ENCODE data around the gene RAB3IL1.

The RAB3IL1 gene

DNA sequence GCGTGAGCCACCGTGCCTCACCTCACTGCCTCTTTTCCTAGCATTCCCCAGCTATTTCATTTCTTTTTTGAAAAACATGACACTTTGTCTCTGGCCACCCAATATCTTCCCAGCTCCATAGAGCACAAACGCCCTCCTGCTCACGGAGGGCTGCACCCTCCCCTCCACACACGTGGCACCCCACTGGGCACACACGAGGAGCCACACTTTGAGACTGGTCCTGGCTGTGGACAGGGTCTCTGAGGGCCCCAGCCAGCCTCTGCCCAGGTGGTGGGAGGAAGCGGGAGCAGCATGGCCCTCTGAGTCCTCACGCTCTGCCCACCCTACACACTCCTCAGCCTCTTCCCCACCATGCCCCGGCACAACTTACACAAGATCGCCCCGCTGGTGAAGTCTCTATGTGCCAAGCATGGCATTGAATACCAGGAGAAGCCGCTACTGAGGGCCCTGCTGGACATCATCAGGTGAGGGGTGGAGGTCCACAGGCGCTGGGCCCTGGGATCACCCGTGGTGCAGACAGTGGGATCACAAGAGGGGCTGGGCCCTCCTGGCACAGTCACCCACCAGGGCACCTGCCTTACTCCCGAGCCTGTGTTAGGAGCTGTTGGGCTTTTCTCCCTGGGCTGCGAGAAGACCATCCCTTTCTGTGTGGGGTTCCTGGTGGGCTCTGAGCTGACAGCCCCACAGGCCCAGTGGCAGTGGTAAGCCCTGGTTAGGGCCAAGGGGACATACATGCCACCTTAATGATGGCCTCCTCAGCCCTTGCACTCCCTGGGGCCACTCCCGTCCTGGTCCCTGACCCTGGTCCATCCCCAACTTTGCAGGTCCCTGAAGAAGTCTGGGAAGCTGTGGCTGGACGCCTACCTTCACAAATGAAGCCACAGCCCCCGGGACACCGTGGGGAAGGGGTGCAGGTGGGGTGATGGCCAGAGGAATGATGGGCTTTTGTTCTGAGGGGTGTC is 52.3 kb downstream of the RAB3IL1 start:
- DNase-seq, result no peak
- intact Hi-C loops (cut with DNase I; ENCODE audit: low total_unique reads), result no loop called here
- H3K27ac ChIP-seq, result no peak overlapping the region
- H3K36me3 ChIP-seq, result peaks cover 27 to 45% (median 42%) of the 10 kb centered on the region in 3 donors
- no peaks in the 10 kb centered on the region for H3K27me3 ChIP-seq
- H3K9me3 ChIP-seq, result no peaks in the 10 kb centered on the region
- H3K4me3 ChIP-seq, result no peak overlapping the region
- TF ChIP-seq, protein P1, sequence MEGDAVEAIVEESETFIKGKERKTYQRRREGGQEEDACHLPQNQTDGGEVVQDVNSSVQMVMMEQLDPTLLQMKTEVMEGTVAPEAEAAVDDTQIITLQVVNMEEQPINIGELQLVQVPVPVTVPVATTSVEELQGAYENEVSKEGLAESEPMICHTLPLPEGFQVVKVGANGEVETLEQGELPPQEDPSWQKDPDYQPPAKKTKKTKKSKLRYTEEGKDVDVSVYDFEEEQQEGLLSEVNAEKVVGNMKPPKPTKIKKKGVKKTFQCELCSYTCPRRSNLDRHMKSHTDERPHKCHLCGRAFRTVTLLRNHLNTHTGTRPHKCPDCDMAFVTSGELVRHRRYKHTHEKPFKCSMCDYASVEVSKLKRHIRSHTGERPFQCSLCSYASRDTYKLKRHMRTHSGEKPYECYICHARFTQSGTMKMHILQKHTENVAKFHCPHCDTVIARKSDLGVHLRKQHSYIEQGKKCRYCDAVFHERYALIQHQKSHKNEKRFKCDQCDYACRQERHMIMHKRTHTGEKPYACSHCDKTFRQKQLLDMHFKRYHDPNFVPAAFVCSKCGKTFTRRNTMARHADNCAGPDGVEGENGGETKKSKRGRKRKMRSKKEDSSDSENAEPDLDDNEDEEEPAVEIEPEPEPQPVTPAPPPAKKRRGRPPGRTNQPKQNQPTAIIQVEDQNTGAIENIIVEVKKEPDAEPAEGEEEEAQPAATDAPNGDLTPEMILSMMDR (IDR thresholded peaks at IDR 0.05), result no peak
- H3K4me1 ChIP-seq, result peaks cover 0 to 14% (median 6%) of the 10 kb centered on the region in 4 donors

DNA sequence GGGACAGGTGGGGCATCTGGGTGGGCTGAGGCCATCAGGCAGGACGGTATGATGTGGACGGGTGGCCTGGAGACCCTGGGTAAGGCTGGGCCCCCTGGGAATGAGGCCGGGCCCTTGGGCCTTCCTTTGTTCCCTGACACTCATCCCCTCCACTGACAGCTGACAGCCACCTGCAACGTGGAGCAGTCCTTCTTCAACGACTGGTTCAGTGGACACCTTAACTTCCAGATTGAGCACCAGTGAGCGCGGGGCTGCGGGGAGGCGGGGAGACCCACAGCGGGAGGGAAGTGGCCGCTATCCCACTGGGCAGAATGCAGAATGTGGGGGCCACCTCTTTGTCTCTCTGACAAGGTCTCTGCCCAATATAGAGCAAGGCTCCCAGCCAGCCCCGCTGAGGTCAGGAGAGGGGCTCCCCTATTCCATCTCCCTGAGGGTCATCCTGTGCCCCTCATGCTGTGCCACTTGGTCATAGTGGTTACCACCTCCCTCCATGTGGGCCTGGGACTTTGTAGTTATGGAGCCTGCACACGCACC is 53.8 kb downstream of the RAB3IL1 start:
- Histone ChIP-seq H3K4me1 (peaks cover 0 to 8% (median 3%) of the 10 kb centered on the region in 4 donors), H3K9me3 (no peaks in the 10 kb centered on the region), H3K27me3 (no peaks in the 10 kb centered on the region), H3K4me3 (no peak overlapping the region), H3K36me3 (peaks cover 38 to 59% (median 57%) of the 10 kb centered on the region in 3 donors), H3K27ac (no peak overlapping the region)
- DNase-seq, result no peak
- TF ChIP-seq, protein P1 (IDR thresholded peaks at IDR 0.05), result no peak
- intact Hi-C loops (cut with DNase I; ENCODE audit: low total_unique reads), result no loop called here

DNA sequence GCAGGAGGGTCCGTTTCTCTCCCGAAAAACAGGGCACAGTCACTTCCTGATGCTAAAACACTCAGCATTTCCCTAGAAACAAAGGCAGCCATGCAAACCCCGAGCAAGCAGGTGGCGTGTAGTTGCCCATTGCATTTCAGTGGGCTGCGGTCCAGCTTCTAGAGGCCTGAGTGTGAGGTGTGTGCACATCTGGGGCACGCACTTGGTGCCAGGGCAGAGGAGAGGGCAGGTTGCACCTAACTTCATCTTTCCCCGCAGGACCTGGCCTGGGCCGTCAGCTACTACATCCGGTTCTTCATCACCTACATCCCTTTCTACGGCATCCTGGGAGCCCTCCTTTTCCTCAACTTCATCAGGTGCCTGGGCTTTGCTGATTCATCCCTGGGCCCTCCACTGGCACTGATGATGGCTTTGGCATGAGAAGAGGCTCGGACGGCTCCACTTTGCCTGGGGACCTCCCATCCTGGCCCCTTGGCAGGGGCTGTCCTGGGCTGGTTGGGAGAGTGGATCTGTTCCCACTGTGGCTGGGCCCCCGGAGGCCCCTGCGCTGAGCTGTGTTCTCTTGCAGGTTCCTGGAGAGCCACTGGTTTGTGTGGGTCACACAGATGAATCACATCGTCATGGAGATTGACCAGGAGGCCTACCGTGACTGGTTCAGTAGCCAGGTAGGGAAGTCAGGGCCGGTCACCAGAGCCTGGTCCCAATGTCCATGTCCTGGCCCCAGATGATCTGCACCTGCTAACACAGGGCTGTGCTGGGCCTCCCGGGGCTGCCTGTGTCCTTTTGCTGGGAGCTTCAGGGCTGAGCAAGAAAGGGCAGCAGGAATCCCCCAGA is 54.4 kb downstream of the RAB3IL1 start:
- intact Hi-C loops (cut with DNase I; ENCODE audit: low total_unique reads), result no loop called here
- TF ChIP-seq, protein P1 (IDR thresholded peaks at IDR 0.05), result no peak
- Histone ChIP-seq H3K9me3 (no peaks in the 10 kb centered on the region), H3K27me3 (no peaks in the 10 kb centered on the region), H3K27ac (no peak overlapping the region), H3K36me3 (peaks cover 38 to 65% (median 60%) of the 10 kb centered on the region in 3 donors), H3K4me1 (peaks cover 0 to 8% (median 3%) of the 10 kb centered on the region in 4 donors), H3K4me3 (no peak overlapping the region)
- DNase-seq, result no peak

DNA sequence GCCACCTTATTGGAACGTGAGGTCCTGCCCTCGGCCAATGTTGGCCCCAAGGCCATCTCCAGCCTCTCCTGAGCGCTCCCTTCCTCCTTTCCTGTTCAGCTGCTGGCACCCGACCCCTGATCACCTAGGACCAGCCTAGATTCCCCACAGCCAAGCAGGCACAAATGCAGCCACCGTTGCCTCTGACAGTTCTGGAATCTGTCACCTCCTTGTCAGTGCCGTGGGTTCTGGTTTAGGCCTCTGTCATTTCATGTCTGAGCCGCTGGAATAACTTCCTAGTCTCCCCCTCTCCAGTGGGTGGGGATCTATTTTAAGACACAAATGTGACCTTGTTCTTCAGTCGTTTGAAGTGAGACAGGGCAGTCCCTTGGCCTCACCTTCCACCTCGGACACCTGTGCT is 55.7 kb downstream of the RAB3IL1 start:
- peaks cover 0 to 8% (median 3%) of the 10 kb centered on the region in 4 donors for H3K4me1 ChIP-seq
- no peaks in the 10 kb centered on the region for H3K27me3 ChIP-seq
- TF ChIP-seq, protein P1 (IDR thresholded peaks at IDR 0.05), result no peak
- intact Hi-C loops (cut with DNase I; ENCODE audit: low total_unique reads), result no loop called here
- no peak overlapping the region for H3K4me3 ChIP-seq
- no peak for DNase-seq
- peaks cover 50 to 78% (median 72%) of the 10 kb centered on the region in 3 donors for H3K36me3 ChIP-seq
- no peak overlapping the region for H3K27ac ChIP-seq
- H3K9me3 ChIP-seq, result no peaks in the 10 kb centered on the region

DNA sequence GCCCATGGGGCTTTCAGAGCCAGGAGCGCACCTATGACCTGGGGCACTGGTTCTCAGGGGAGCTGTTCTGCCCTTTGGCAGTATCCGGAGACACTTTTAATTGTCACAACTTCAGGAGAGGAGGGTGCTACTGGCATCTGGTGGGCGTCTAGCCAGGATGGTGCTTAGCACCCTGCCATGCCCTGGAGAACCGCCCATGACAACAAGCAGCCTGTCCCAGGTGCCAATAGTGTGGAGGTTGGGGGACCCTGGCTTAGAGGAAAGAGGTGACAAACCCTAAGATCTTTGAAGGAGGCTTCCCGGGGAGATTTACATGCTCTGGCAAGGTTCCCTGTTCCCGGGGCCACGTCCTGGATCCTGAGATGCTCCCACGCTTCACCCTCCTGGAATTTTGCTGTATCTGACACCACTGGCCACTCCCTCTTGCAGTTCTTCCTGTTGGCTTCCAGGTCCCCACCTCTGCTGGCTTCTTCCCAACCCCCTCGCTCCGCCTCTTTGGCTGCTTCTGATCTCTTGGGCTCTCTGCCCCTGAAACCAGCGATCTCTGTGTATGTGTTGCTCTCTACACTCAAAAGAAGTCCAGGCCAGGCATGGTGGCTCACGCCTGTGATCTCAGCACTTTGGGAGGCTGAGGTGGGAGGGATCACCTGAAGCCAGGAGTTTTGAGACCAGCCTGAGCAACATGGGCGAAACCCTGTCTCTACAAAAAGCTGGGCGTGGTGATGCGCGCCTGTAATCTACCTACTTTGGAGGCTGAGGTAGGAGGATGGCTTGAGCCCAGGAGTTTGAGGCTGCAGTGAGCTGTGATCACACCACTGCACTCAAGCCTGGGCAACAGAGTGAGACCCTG is 57.1 kb downstream of the RAB3IL1 start:
- Histone ChIP-seq H3K9me3 (no peaks in the 10 kb centered on the region), H3K36me3 (peaks cover 50 to 69% (median 65%) of the 10 kb centered on the region in 3 donors), H3K27me3 (no peaks in the 10 kb centered on the region), H3K27ac (no peak overlapping the region), H3K4me1 (peaks cover 0 to 8% (median 3%) of the 10 kb centered on the region in 4 donors), H3K4me3 (no peak overlapping the region)
- TF ChIP-seq, protein P1 (IDR thresholded peaks at IDR 0.05), result no peak
- intact Hi-C loops (cut with DNase I; ENCODE audit: low total_unique reads), result no loop called here
- no peak for DNase-seq
